CD1c-positive myeloid dendritic cell (primary cell): ENCODE measurements around the gene EXOC4.
"Not testable (repeated sequence)": the region's sequence is repeated elsewhere in the genome, so short reads cannot be mapped to it uniquely, and the experiment has no call there.

ENCODE experiments used
- DNase-seq: peaks from one replicate; pipeline ENCODE4 v3.0.0-alpha.2; 2016; ENCODE audit errors: extremely low spot score

The EXOC4 gene

GRCh38 chr7:133750287-133750686 is 497.4 kb downstream of the EXOC4 start:
- DNase-seq, result no peak

GRCh38 chr7:133751079-133751478 is 498.2 kb downstream of the EXOC4 start:
- no peak for DNase-seq

GRCh38 chr7:133753513-133753912 is 500.6 kb downstream of the EXOC4 start:
- DNase-seq, result no peak

- no peak for DNase-seq
These were observed 501.8 kb downstream of the EXOC4 start for GRCh38 chr7:133754708-133755107.

GRCh38 chr7:133755901-133756300 is 503.0 kb downstream of the EXOC4 start:
- no peak for DNase-seq

GRCh38 chr7:133761443-133761842 is 508.6 kb downstream of the EXOC4 start:
- DNase-seq, result no peak

- no peak for DNase-seq
These were observed 510.3 kb downstream of the EXOC4 start for GRCh38 chr7:133763076-133763640.

GRCh38 chr7:133769668-133770067 is 516.8 kb downstream of the EXOC4 start:
- DNase-seq, result no peak

GRCh38 chr7:133770863-133771492 is 518.1 kb downstream of the EXOC4 start:
- no peak for DNase-seq

- DNase-seq, result no peak
These were observed 519.0 kb downstream of the EXOC4 start for GRCh38 chr7:133771788-133772419.

GRCh38 chr7:133773601-133774000 is 520.7 kb downstream of the EXOC4 start:
- no peak for DNase-seq

GRCh38 chr7:133775201-133775600 is 522.3 kb downstream of the EXOC4 start:
- DNase-seq, result no peak

- DNase-seq, result no peak
These were observed 523.4 kb downstream of the EXOC4 start for GRCh38 chr7:133776266-133776665.

- DNase-seq, result no peak
These were observed 524.8 kb downstream of the EXOC4 start for GRCh38 chr7:133777701-133778100.

GRCh38 chr7:133778472-133778871 is 525.6 kb downstream of the EXOC4 start:
- no peak for DNase-seq

GRCh38 chr7:133779538-133779937 is 526.7 kb downstream of the EXOC4 start:
- DNase-seq, result not testable (repeated sequence)

- DNase-seq, result no peak
These were observed 528.0 kb downstream of the EXOC4 start for GRCh38 chr7:133780912-133781311.

- DNase-seq, result no peak
These were observed 528.7 kb downstream of the EXOC4 start for GRCh38 chr7:133781486-133782090.

- no peak for DNase-seq
These were observed 529.6 kb downstream of the EXOC4 start for GRCh38 chr7:133782470-133782869.

GRCh38 chr7:133783276-133783675 is 530.4 kb downstream of the EXOC4 start:
- DNase-seq, result no peak

- no peak for DNase-seq
These were observed 531.7 kb downstream of the EXOC4 start for GRCh38 chr7:133784486-133785001.

- no peak for DNase-seq
These were observed 533.6 kb downstream of the EXOC4 start for GRCh38 chr7:133786401-133786937.
